HEK293 (cell line): Measurements from ENCODE around the gene IFT43.

Experiments
- CTCF ChIA-PET: fragments of 350-600 bp; formaldehyde crosslinking; extraction: SDS; loops from one replicate; lab custom pipeline; 2021; ENCODE audit warnings: antibody characterized with exemption; lab: Yijun Ruan, JAX
- POLR2A ChIA-PET: fragments of 300-600 bp; formaldehyde crosslinking; extraction: SDS; loops from one replicate; lab custom pipeline; 2020; ENCODE audit warnings: antibody characterized with exemption, inconsistent platforms; lab: Yijun Ruan, JAX
- H3K27ac ChIP-seq: fragments of 200-500 bp; sonication (Bioruptor generic); 2 replicates; pipeline ENCODE4 v1.5.1; 2014; ENCODE audit warnings: low read depth, low read length, control low read depth, inconsistent platforms; ENCODE audit errors: extremely low read depth
- H3K36me3 ChIP-seq, 2 experiments: fragments of 200-500 bp in 1 of 2; sonication (Bioruptor generic) in 1 of 2; 1 replicate in 1 of 2; 2 replicates in 1 of 2; pipeline ENCODE4 v1.5.1; 2014 to 2017; ENCODE audit warnings: inconsistent platforms in 2 of 2, low read length in 2 of 2; ENCODE audit not compliant: control insufficient read depth in 2 of 2, insufficient read depth in 1 of 2
- H3K4me1 ChIP-seq: fragments of 200-500 bp; sonication (Bioruptor generic); 2 replicates; pipeline ENCODE4 v1.5.1; 2014; ENCODE audit warnings: mild to moderate bottlenecking, low read length, inconsistent platforms; ENCODE audit not compliant: control insufficient read depth, insufficient read depth
- H3K4me3 ChIP-seq: 2 replicates; pipeline ENCODE4 v1.5.1; 2011; ENCODE audit warnings: low read depth, mild to moderate bottlenecking, control low read depth, low read length, moderate library complexity
- H3K9me3 ChIP-seq: fragments of 200-500 bp; sonication (Bioruptor generic); 2 replicates; pipeline ENCODE4 v1.5.1; 2014; ENCODE audit warnings: low read depth, low read length, inconsistent platforms; ENCODE audit not compliant: control insufficient read depth, insufficient read depth
- BCL6B ChIP-seq: fragments of 450-650 bp; formaldehyde crosslinking; IDR thresholded peaks from 2 replicates; pipeline ENCODE4 v1.5.1; 2017; ENCODE audit warnings: missing biosample characterization, missing genetic modification characterization
- GFI1B ChIP-seq: fragments of 450-650 bp; formaldehyde crosslinking; IDR thresholded peaks from 2 replicates; pipeline ENCODE4 v1.5.1; 2016; ENCODE audit warnings: missing biosample characterization, missing genetic modification characterization
- REPIN1 ChIP-seq: fragments of 450-650 bp; formaldehyde crosslinking; IDR thresholded peaks from 2 replicates; pipeline ENCODE4 v1.5.1; 2017; ENCODE audit warnings: missing biosample characterization, missing genetic modification characterization, low read depth
- ZFP3 ChIP-seq: fragments of 450-650 bp; formaldehyde crosslinking; IDR thresholded peaks from 2 replicates; pipeline ENCODE4 v1.5.1; 2016; ENCODE audit warnings: low read depth, missing biosample characterization, missing genetic modification characterization
- ZNF121 ChIP-seq: fragments of 450-650 bp; formaldehyde crosslinking; IDR thresholded peaks from 2 replicates; pipeline ENCODE4 v1.5.1; 2016; ENCODE audit warnings: missing biosample characterization, missing genetic modification characterization
- ZNF391 ChIP-seq: fragments of 450-650 bp; formaldehyde crosslinking; IDR thresholded peaks from 2 replicates; pipeline ENCODE4 v1.5.1; 2016; ENCODE audit warnings: low read depth, missing biosample characterization, missing genetic modification characterization, borderline replicate concordance
- ZNF473 ChIP-seq: fragments of 450-650 bp; formaldehyde crosslinking; IDR thresholded peaks from 2 replicates; pipeline ENCODE4 v1.5.1; 2017; ENCODE audit warnings: missing biosample characterization, missing genetic modification characterization
- ZNF658 ChIP-seq: fragments of 450-650 bp; formaldehyde crosslinking; IDR thresholded peaks from 2 replicates; pipeline ENCODE4; 2016; ENCODE audit warnings: missing biosample characterization, missing genetic modification characterization
- ZNF660 ChIP-seq: fragments of 450-650 bp; IDR thresholded peaks from 2 replicates; pipeline ENCODE4 v1.5.1; 2018; ENCODE audit warnings: missing biosample characterization, mild to moderate bottlenecking, missing genetic modification characterization
- ZNF670 ChIP-seq: fragments of 450-650 bp; formaldehyde crosslinking; IDR thresholded peaks from 2 replicates; pipeline ENCODE4 v1.5.1; 2016; ENCODE audit warnings: missing biosample characterization, missing genetic modification characterization, low read depth
- ZNF776 ChIP-seq: fragments of 450-650 bp; formaldehyde crosslinking; IDR thresholded peaks from 2 replicates; pipeline ENCODE4 v1.5.0; 2017; ENCODE audit warnings: missing biosample characterization, missing genetic modification characterization, borderline replicate concordance
- ZSCAN23 ChIP-seq: fragments of 450-650 bp; formaldehyde crosslinking; IDR thresholded peaks from 2 replicates; pipeline ENCODE4 v1.5.1; 2016; ENCODE audit warnings: missing biosample characterization, missing genetic modification characterization
- TF ChIP-seq, protein P1 (sequence below): fragments of 450-650 bp; formaldehyde crosslinking; conservative IDR thresholded peaks from 2 replicates; pipeline ENCODE4 v1.5.1; 2016; ENCODE audit warnings: low read depth, missing biosample characterization, missing genetic modification characterization
- TF ChIP-seq, protein P2 (sequence below): fragments of 450-650 bp; formaldehyde crosslinking; IDR thresholded peaks from 2 replicates; pipeline ENCODE4 v1.5.1; 2016; ENCODE audit warnings: missing biosample characterization, missing genetic modification characterization

IFT43 gene

DNA sequence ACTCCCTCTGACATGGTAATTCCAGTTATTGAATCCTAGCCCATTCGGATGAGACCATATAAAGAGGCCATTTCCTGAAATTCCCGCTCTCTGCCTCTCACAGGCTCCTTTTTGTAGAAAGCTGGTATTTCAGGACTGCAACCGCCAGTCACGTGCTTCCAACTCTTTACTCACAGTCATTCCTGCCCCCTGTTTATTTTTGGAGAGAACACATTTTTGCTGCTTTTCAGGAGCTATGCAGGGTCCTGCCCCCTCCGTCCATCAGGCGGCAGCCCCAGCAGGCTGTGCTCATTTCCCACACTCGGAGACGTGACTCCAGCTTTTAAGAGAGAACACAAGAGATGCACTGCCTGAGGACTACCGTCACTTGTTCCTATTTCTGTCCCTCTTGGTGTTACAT lies 26.8 kb downstream of the IFT43 start:
- Histone ChIP-seq H3K27ac (no peak overlapping the region), H3K4me1 (no peaks in the 10 kb centered on the region), H3K36me3 (peaks cover 12 to 62% of the 10 kb centered on the region in 2 experiments; a peak in 2 of 3 replicates), H3K9me3 (no peaks in the 10 kb centered on the region), H3K4me3 (no peak overlapping the region)
- POLR2A ChIA-PET, result no interaction called here
- TF ChIP-seq, protein P1, sequence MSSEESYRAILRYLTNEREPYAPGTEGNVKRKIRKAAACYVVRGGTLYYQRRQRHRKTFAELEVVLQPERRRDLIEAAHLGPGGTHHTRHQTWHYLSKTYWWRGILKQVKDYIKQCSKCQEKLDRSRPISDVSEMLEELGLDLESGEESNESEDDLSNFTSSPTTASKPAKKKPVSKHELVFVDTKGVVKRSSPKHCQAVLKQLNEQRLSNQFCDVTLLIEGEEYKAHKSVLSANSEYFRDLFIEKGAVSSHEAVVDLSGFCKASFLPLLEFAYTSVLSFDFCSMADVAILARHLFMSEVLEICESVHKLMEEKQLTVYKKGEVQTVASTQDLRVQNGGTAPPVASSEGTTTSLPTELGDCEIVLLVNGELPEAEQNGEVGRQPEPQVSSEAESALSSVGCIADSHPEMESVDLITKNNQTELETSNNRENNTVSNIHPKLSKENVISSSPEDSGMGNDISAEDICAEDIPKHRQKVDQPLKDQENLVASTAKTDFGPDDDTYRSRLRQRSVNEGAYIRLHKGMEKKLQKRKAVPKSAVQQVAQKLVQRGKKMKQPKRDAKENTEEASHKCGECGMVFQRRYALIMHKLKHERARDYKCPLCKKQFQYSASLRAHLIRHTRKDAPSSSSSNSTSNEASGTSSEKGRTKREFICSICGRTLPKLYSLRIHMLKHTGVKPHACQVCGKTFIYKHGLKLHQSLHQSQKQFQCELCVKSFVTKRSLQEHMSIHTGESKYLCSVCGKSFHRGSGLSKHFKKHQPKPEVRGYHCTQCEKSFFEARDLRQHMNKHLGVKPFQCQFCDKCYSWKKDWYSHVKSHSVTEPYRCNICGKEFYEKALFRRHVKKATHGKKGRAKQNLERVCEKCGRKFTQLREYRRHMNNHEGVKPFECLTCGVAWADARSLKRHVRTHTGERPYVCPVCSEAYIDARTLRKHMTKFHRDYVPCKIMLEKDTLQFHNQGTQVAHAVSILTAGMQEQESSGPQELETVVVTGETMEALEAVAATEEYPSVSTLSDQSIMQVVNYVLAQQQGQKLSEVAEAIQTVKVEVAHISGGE, result no peak
- TF ChIP-seq, protein P2, sequence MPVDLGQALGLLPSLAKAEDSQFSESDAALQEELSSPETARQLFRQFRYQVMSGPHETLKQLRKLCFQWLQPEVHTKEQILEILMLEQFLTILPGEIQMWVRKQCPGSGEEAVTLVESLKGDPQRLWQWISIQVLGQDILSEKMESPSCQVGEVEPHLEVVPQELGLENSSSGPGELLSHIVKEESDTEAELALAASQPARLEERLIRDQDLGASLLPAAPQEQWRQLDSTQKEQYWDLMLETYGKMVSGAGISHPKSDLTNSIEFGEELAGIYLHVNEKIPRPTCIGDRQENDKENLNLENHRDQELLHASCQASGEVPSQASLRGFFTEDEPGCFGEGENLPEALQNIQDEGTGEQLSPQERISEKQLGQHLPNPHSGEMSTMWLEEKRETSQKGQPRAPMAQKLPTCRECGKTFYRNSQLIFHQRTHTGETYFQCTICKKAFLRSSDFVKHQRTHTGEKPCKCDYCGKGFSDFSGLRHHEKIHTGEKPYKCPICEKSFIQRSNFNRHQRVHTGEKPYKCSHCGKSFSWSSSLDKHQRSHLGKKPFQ (tag by site-specific recombination), result no peak
- no peak for TF ChIP-seq BCL6B (tag by site-specific recombination)
- no peak for TF ChIP-seq ZNF391
- TF ChIP-seq ZSCAN23 (tag by site-specific recombination), result no peak
- no peak for TF ChIP-seq ZNF658 (tag by site-specific recombination)
- TF ChIP-seq ZNF473 (tag by site-specific recombination), result no peak
- TF ChIP-seq ZFP3 (tag by site-specific recombination), result no peak
- CTCF ChIA-PET, result interaction anchor here (0.6 kb wide), 1 partner anchor 534 kb away, joined by 3 read pairs; no protein-coding TSS in a partner anchor

GRCh38 chr14:76015191-76015590 lies 29.6 kb downstream of the IFT43 start:
- no peak for TF ChIP-seq ZNF121 (tag by site-specific recombination)
- no peak for TF ChIP-seq GFI1B (tag by site-specific recombination)
- TF ChIP-seq, all 188 proteins: peak for 0
- no peak overlapping the region for H3K27ac ChIP-seq
- H3K4me3 ChIP-seq, result no peak overlapping the region
- H3K4me1 ChIP-seq, result no peaks in the 10 kb centered on the region
- ChIA-PET POLR2A (no interaction called here), CTCF (interaction anchor here (1.3 kb wide), 1 partner anchor 9 kb away, joined by 4 read pairs; no protein-coding TSS in a partner anchor)
- no peaks in the 10 kb centered on the region; the same call in 1 of the 2 replicates for H3K9me3 ChIP-seq
- peaks cover 18 to 35% of the 10 kb centered on the region in 2 experiments for H3K36me3 ChIP-seq

DNA sequence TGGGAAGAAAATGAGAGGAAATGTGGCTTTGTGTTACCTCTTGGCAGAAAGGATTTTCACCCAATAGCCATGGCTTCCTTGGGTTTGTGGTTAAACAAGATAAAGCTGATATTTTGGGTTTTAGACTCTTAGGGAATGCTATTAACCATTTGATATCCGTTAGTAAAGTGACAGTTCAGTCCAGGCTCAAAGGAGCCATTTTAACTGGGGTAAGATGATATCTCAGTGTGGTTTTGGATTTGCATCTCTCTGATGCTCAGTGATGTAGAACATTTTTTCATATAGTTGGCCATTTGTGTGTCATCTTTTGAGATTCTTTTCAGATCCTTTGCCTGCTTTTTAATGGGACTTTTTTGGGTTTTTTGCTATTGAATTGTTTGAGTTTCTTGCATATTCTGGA lies 30.1 kb downstream of the IFT43 start:
- H3K27ac ChIP-seq, result no peak overlapping the region
- CTCF ChIA-PET, result interaction anchor here (1.3 kb wide), 1 partner anchor 9 kb away, joined by 4 read pairs; no protein-coding TSS in a partner anchor
- peaks cover 14 to 39% of the 10 kb centered on the region in 2 experiments for H3K36me3 ChIP-seq
- no peak overlapping the region for H3K4me3 ChIP-seq
- TF ChIP-seq ZNF670 (tag by site-specific recombination) (no peak), ZNF660 (tag by site-specific recombination) (no peak), ZNF776 (tag by site-specific recombination) (no peak), REPIN1 (tag by site-specific recombination) (no peak)
- TF ChIP-seq, all 188 proteins: peak for 0
- Histone ChIP-seq H3K9me3 (no peaks in the 10 kb centered on the region; the same call in 1 of the 2 replicates), H3K4me1 (no peaks in the 10 kb centered on the region)
- POLR2A ChIA-PET, result no interaction called here
